ENCODE measurements around the gene PCTP. TPM values are rescaled to one million over a fixed set of nuclear protein-coding genes. Genes with fewer than 3 reads are reported as not detected.

Gene PCTP
- polyA plus RNA-seq, 1 of the 3 experiments (the other 2 are of a cell fraction): 20.8 TPM

- TF ChIP-seq NRF1 (IDR thresholded peaks at IDR 0.05; ENCODE audit: low read depth, low read length) (no peak), CTCF (IDR thresholded peaks at IDR 0.05) (peak; percentile 52), FOXJ3 (CRISPR knock-in tag; IDR thresholded peaks at IDR 0.05) (peak; percentile 13; the same call in 1 of the 2 replicates), MEF2A (IDR thresholded peaks at IDR 0.05; ENCODE audit: borderline replicate concordance, low read depth) (no peak), YY1 (IDR thresholded peaks at IDR 0.05; ENCODE audit: low read depth) (peak; percentile 45; the same call in 1 of the 2 replicates), RCOR1 (IDR thresholded peaks at IDR 0.05; ENCODE audit: low read length) (peak; percentile 32; the same call in 1 of the 2 replicates), RXRA (IDR thresholded peaks at IDR 0.05; ENCODE audit: borderline replicate concordance, low read depth) (peak; percentile 76), TAF1 (IDR thresholded peaks at IDR 0.05; ENCODE audit: borderline replicate concordance, low read depth, low read length) (peak; percentile 90), PBX3 (IDR thresholded peaks at IDR 0.05) (peak; percentile 54), JUND (IDR thresholded peaks at IDR 0.05) (no peak), GABPA (IDR thresholded peaks at IDR 0.05; ENCODE audit: low read depth) (peak; percentile 80)
Observed at GRCh38 chr17:55750750-55751657, at the start of gene PCTP (continued).

- Histone ChIP-seq H3K9me3 (no peaks in the 10 kb centered on the region), H4K20me1 (ENCODE audit: insufficient read depth) (no peaks in the 10 kb centered on the region), H3K36me3 (replicated peaks in 1 of 2; ENCODE audit: control insufficient read depth in 1 of 2, insufficient read depth in 2 of 2, low read length in 1 of 2) (no peaks in the 10 kb centered on the region), H3K4me3 (ENCODE audit: low read depth in 2 of 2, low read length in 1 of 2) (no peak overlapping the region), H3K9ac (no peak overlapping the region), H2AFZ (ENCODE audit: low read depth) (no peak overlapping the region), H3K27ac (ENCODE audit: low read depth in 2 of 2, low read length in 1 of 2) (no peak overlapping the region), H3K4me2 (no peak overlapping the region), H3K27me3 (ENCODE audit: insufficient read depth) (peaks cover 2% of the 10 kb centered on the region; the same call in 1 of the 2 replicates), H3K9me2 (no peaks in the 10 kb centered on the region), H3F3A (replicated peaks; ENCODE audit: insufficient read depth) (no peaks in the 10 kb centered on the region), H3K79me2 (ENCODE audit: insufficient read depth) (no peaks in the 10 kb centered on the region), H3K4me1 (ENCODE audit: control insufficient read depth in 1 of 2, insufficient read depth in 2 of 2, low read depth in 1 of 2, low read length in 1 of 2) (peaks cover 0 to 20% of the 10 kb centered on the region in 2 experiments; a peak in 2 of 4 replicates)
- ChIA-PET CTCF (no interaction called here), POLR2A (no interaction called here)
- TF ChIP-seq SIN3A (IDR thresholded peaks at IDR 0.05; ENCODE audit: borderline replicate concordance, low read depth, low read length): no peak
- TF ChIP-seq JUND (IDR thresholded peaks at IDR 0.05): no peak
- TF ChIP-seq EP300 (IDR thresholded peaks at IDR 0.05; ENCODE audit: borderline replicate concordance in 1 of 2, low read depth in 1 of 2, low read length in 1 of 2): no peak
- TF ChIP-seq TCF12 (IDR thresholded peaks at IDR 0.05): no peak
- no peak for TF ChIP-seq EZH2phosphoT487 (IDR thresholded peaks at IDR 0.05; ENCODE audit: borderline replicate concordance, low read depth)
- TF ChIP-seq POLR2AphosphoS5 (IDR thresholded peaks at IDR 0.05; ENCODE audit: low read depth, low read length): no peak
- TF ChIP-seq USF1 (IDR thresholded peaks at IDR 0.05; ENCODE audit: borderline replicate concordance, low read depth): no peak
- TF ChIP-seq TAF1 (IDR thresholded peaks at IDR 0.05; ENCODE audit: borderline replicate concordance, low read depth, low read length): no peak
- no peak for TF ChIP-seq NFIC (IDR thresholded peaks at IDR 0.05; ENCODE audit: borderline replicate concordance)
- no peak for DNase-seq
- 61% methylated on average over 7 of the region's 7 CpGs for WGBS (ENCODE audit: low lambda C conversion rate)
Observed at GRCh38 chr17:55702150-55702549, 48.7 kb upstream of the PCTP start.
